ENCODE measurements around the gene GYPC. TPM values are rescaled to one million over a fixed set of nuclear protein-coding genes. Genes with fewer than 3 reads are reported as not detected.

Gene GYPC
- polyA plus RNA-seq, 1 donor (not counting 4 experiments of a cell fraction or from before 2014, with no cell fraction given) = not detected

- no peak overlapping the region for H3K4me3 ChIP-seq (ENCODE audit: control insufficient read depth in 2 of 3, extremely low read depth in 1 of 3, insufficient read depth in 2 of 3, low read depth in 1 of 3, low read length in 3 of 3)
- FAIRE-seq (no peak), DNase-seq (ENCODE audit: low read depth, low spot score) (no peak)
- no peaks in the 10 kb centered on the region for H4K20me1 ChIP-seq (ENCODE audit: control insufficient read depth, extremely low read depth, insufficient read depth, low read length)
- no peaks in the 10 kb centered on the region for H3K27me3 ChIP-seq (ENCODE audit: control insufficient read depth, extremely low read depth, insufficient read depth, low read length)
- no peaks in the 10 kb centered on the region for H3K79me2 ChIP-seq (ENCODE audit: control insufficient read depth, insufficient read depth, low read length)
- TF ChIP-seq EZH2 (IDR thresholded peaks at IDR 0.05; ENCODE audit: low read length) = no peak
- H3K4me2 ChIP-seq (ENCODE audit: control insufficient read depth, extremely low read depth, insufficient read depth, low read depth, low read length) = no peak overlapping the region
- H3K36me3 ChIP-seq (ENCODE audit: control insufficient read depth in 2 of 2, extremely low read depth in 1 of 2, insufficient read depth in 2 of 2, low read length in 2 of 2) = no peaks in the 10 kb centered on the region
- peaks cover 2% of the 10 kb centered on the region for H3K9me3 ChIP-seq (ENCODE audit: control insufficient read depth, low read depth, low read length)
- no peak overlapping the region for H3K27ac ChIP-seq (ENCODE audit: control insufficient read depth, insufficient read depth, low read length)
- H2AFZ ChIP-seq (ENCODE audit: control insufficient read depth, low read length) = no peak overlapping the region
- no peak overlapping the region for H3K9ac ChIP-seq (ENCODE audit: control insufficient read depth, extremely low read depth, insufficient read depth, low read length)
- no peaks in the 10 kb centered on the region for H3K9me1 ChIP-seq (ENCODE audit: control insufficient read depth, extremely low read depth, insufficient read depth, low read length)
- dilution Hi-C loops (cut with MboI; ENCODE audit: extremely low pct_ligation_motif_present, low sequenced_read_pairs) = no loop called here
- no peaks in the 10 kb centered on the region for H3K4me1 ChIP-seq (ENCODE audit: control insufficient read depth, extremely low read depth, insufficient read depth, low read length)
Observed at GRCh38 chr2:126699716-126700581, 44.0 kb downstream of the GYPC start.

DNA sequence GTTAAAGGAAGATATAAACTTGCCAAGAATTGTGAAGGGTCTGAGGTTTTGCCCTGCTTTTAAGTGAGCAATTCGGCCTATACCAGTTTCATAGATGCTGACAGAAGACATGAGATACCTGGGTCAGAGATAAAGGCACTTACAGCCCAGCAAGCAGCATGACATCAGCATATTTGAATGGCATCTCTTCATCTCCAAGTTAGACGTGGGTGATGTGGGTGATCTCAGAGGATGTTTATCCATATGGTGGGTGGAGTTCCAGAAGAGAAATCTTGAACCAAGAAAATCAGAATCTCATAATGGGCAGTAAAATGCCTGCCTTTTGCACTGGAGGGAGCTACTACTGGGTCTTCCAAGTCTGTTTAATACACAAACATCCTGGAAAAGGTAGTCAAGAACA lies 44.7 kb downstream of the GYPC start:
- H3K4me1 ChIP-seq (ENCODE audit: control insufficient read depth, extremely low read depth, insufficient read depth, low read length) = no peaks in the 10 kb centered on the region
- no peak overlapping the region for H3K4me2 ChIP-seq (ENCODE audit: control insufficient read depth, extremely low read depth, insufficient read depth, low read depth, low read length)
- peaks cover 2% of the 10 kb centered on the region for H3K9me3 ChIP-seq (ENCODE audit: control insufficient read depth, low read depth, low read length)
- H3K9me1 ChIP-seq (ENCODE audit: control insufficient read depth, extremely low read depth, insufficient read depth, low read length) = no peaks in the 10 kb centered on the region
- TF ChIP-seq CTCF (optimal IDR thresholded peaks at IDR 0.05 in 1 of 3, IDR thresholded peaks at IDR 0.05 in 1 of 3, conservative IDR thresholded peaks at IDR 0.05 in 1 of 3; ENCODE audit: extremely low read depth in 1 of 3, insufficient read depth in 2 of 3, low read length in 3 of 3) (no peak), EZH2 (IDR thresholded peaks at IDR 0.05; ENCODE audit: low read length) (no peak)
- H3K4me3 ChIP-seq (ENCODE audit: control insufficient read depth in 2 of 3, extremely low read depth in 1 of 3, insufficient read depth in 2 of 3, low read depth in 1 of 3, low read length in 3 of 3) = no peak overlapping the region
- H4K20me1 ChIP-seq (ENCODE audit: control insufficient read depth, extremely low read depth, insufficient read depth, low read length) = no peaks in the 10 kb centered on the region
- no peak overlapping the region for H2AFZ ChIP-seq (ENCODE audit: control insufficient read depth, low read length)
- no peaks in the 10 kb centered on the region for H3K27me3 ChIP-seq (ENCODE audit: control insufficient read depth, extremely low read depth, insufficient read depth, low read length)
- FAIRE-seq = no peak
- H3K79me2 ChIP-seq (ENCODE audit: control insufficient read depth, insufficient read depth, low read length) = no peaks in the 10 kb centered on the region
- H3K27ac ChIP-seq (ENCODE audit: control insufficient read depth, insufficient read depth, low read length) = no peak overlapping the region
- no peak for DNase-seq (ENCODE audit: low read depth, low spot score)
- no peak overlapping the region for H3K9ac ChIP-seq (ENCODE audit: control insufficient read depth, extremely low read depth, insufficient read depth, low read length)
- dilution Hi-C loops (cut with MboI; ENCODE audit: extremely low pct_ligation_motif_present, low sequenced_read_pairs) = no loop called here
- H3K36me3 ChIP-seq (ENCODE audit: control insufficient read depth in 2 of 2, extremely low read depth in 1 of 2, insufficient read depth in 2 of 2, low read length in 2 of 2) = no peaks in the 10 kb centered on the region

Data from keratinocyte (primary cell).